ENCODE data around the gene TBC1D2. TPM values are rescaled to one million over a fixed set of nuclear protein-coding genes. Genes with fewer than 3 reads are reported as not detected.

Gene TBC1D2
- total and polyA plus RNA-seq, 2 donors (not counting 3 experiments of a cell fraction or from before 2014, with no cell fraction given): 3.4 to 4.5 TPM

GRCh38 chr9:98281281-98281680, 25.8 kb upstream of the TBC1D2 start:
- Histone ChIP-seq H3K9me3 (replicated peaks; ENCODE audit: control insufficient read depth, insufficient read depth, low read length) (no peaks in the 10 kb centered on the region), H3K4me1 (ENCODE audit: control insufficient read depth, extremely low read depth, insufficient read depth, low read length) (no peaks in the 10 kb centered on the region), H3K36me3 (ENCODE audit: control insufficient read depth in 2 of 2, extremely low read depth in 1 of 2, insufficient read depth in 2 of 2, low read length in 2 of 2) (no peaks in the 10 kb centered on the region), H3K27ac (ENCODE audit: insufficient read depth, low read depth, low read length) (no peak overlapping the region), H3K27me3 (ENCODE audit: control insufficient read depth in 2 of 2, insufficient read depth in 2 of 2, low read length in 2 of 2) (peaks cover 12 to 18% of the 10 kb centered on the region in 2 experiments), H3K9ac (replicated peaks; ENCODE audit: extremely low read depth, insufficient read depth, low read length) (no peak overlapping the region), H4K20me1 (replicated peaks; ENCODE audit: control insufficient read depth, extremely low read depth, insufficient read depth, low read length) (no peaks in the 10 kb centered on the region), H3K79me2 (ENCODE audit: control insufficient read depth, insufficient read depth, low read length) (no peaks in the 10 kb centered on the region), H3K4me3 (replicated peaks in 1 of 3; ENCODE audit: insufficient read depth in 1 of 3, low read depth in 1 of 3, low read length in 3 of 3) (no peak overlapping the region), H3K9me1 (replicated peaks; ENCODE audit: control insufficient read depth, extremely low read depth, insufficient read depth, low read length) (no peaks in the 10 kb centered on the region), H3K4me2 (ENCODE audit: insufficient read depth, low read length) (no peak overlapping the region), H2AFZ (ENCODE audit: low read depth, low read length) (no peak overlapping the region)
- ChIA-PET POLR2A (no interaction called here), CTCF (no interaction called here)
- FAIRE-seq (no peak), DNase-seq (ENCODE audit: low read depth, low spot score) (no peak)
- no TSS peak for BruUV-seq (replicated peaks)
- intact Hi-C loops (cut with micrococcal nuclease): no loop called here
- dilution Hi-C loops (cut with MboI; ENCODE audit: extremely low pct_ligation_motif_present, low sequenced_read_pairs): loop anchor here (25.0 kb wide), 1 partner anchor 481 kb away; no protein-coding TSS in a partner anchor
- no peak for TF ChIP-seq JUN (IDR thresholded peaks at IDR 0.05; ENCODE audit: borderline replicate concordance, insufficient read depth, insufficient read length, low read depth)
- no peak for TF ChIP-seq MYC (IDR thresholded peaks at IDR 0.05; ENCODE audit: low read depth, low read length)
- TF ChIP-seq POLR2A (IDR thresholded peaks at IDR 0.05; ENCODE audit: low read depth, low read length): no peak
- TF ChIP-seq MAX (IDR thresholded peaks at IDR 0.05; ENCODE audit: insufficient read depth, insufficient read length): no peak
- no peak for TF ChIP-seq POLR2AphosphoS5 (IDR thresholded peaks at IDR 0.05; ENCODE audit: insufficient read depth, low read depth, low read length)
- TF ChIP-seq CTCF (IDR thresholded peaks at IDR 0.05; ENCODE audit: extremely low read depth in 1 of 2, insufficient read depth in 1 of 2, low read depth in 1 of 2, low read length in 2 of 2): no peak
- no peak for TF ChIP-seq FOS (IDR thresholded peaks at IDR 0.05; ENCODE audit: borderline replicate concordance, insufficient read depth, low read length)
- TF ChIP-seq EZH2 (IDR thresholded peaks at IDR 0.05; ENCODE audit: borderline replicate concordance, low read depth, low read length, severe bottlenecking): no peak
- no peak for TF ChIP-seq GATA2 (IDR thresholded peaks at IDR 0.05; ENCODE audit: insufficient read depth, insufficient read length, low read depth, low read length)

Measured in endothelial cell of umbilical vein (primary cell).